ENCODE measurements around the gene CENATAC. TPM values are rescaled to one million over a fixed set of nuclear protein-coding genes. Genes with fewer than 3 reads are reported as not detected.

The CENATAC gene

DNA sequence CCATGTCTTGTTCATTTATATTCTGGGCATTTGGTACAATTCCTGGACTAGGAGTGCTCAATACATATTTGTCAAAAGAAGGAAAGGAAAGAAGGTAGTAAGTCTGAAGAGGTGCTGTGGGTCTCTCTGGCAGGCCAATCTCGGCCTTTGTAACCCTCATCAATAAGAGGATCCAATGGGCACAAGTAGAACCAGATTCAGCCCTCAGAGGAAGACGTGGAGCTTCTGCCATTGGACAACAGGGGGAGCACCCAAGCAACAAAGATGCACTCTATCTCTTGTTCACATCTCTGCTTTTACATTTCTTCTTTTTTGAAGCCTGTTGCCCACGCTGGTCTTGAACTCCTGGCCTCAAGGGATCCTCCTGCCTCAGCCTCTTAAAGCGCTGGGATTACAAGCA is 67.4 kb downstream of the CENATAC start:
- Histone ChIP-seq H2BK15ac (ENCODE audit: low read depth, poor library complexity, severe bottlenecking) (no peak overlapping the region), H2BK5ac (ENCODE audit: low read depth, low read length, poor library complexity, severe bottlenecking) (no peak overlapping the region), H4K91ac (ENCODE audit: low read length) (no peak overlapping the region), H2AK5ac (ENCODE audit: low read length, severe bottlenecking) (no peak overlapping the region), H2AFZ (ENCODE audit: low read depth, low read length) (no peak overlapping the region), H3K18ac (ENCODE audit: low read depth in 1 of 2, low read length in 2 of 2) (no peak overlapping the region), H3K4me3 (ENCODE audit: insufficient read depth in 1 of 2, low read depth in 1 of 2, low read length in 2 of 2) (no peak overlapping the region), H4K8ac (ENCODE audit: low read length) (no peak overlapping the region), H3K79me1 (replicated peaks; ENCODE audit: low read length, poor library complexity, severe bottlenecking) (peaks cover 16% of the 10 kb centered on the region), H3K14ac (ENCODE audit: low read length in 2 of 2) (no peak overlapping the region), H3K27me3 (ENCODE audit: control insufficient read depth in 1 of 2, insufficient read depth in 1 of 2, low read length in 2 of 2) (no peaks in the 10 kb centered on the region), H3K4ac (ENCODE audit: low read depth in 1 of 2, low read length in 2 of 2) (no peak overlapping the region), H3K9me3 (ENCODE audit: control insufficient read depth, low read length) (no peaks in the 10 kb centered on the region), H3K23ac (ENCODE audit: low read length in 2 of 2) (no peak overlapping the region), H3K4me2 (ENCODE audit: low read length, poor library complexity, severe bottlenecking) (no peak overlapping the region), H3K9ac (ENCODE audit: low read length) (no peak overlapping the region), H3K36me3 (ENCODE audit: control insufficient read depth in 1 of 2, insufficient read depth in 2 of 2, low read depth in 1 of 2, low read length in 2 of 2) (peaks cover 3 to 14% of the 10 kb centered on the region in 2 experiments), H3K4me1 (ENCODE audit: control insufficient read depth, insufficient read depth, low read depth, low read length) (peaks cover 3% of the 10 kb centered on the region), H2BK12ac (ENCODE audit: low read length in 2 of 2) (no peak overlapping the region), H2BK120ac (ENCODE audit: low read depth, low read length) (no peak overlapping the region), H3K27ac (ENCODE audit: low read length, poor library complexity, severe bottlenecking) (no peak overlapping the region)
- 58% methylated on average over 4 of the region's 4 CpGs for WGBS
- DNase-seq = peak; percentile 62

Small RNA genes lying within 50 kb of the gene (small RNA-seq; reads per million reads assigned to genes)
- gene AP003392.2 (ENCODE audit: low read depth) = not detected
- not detected for gene RF00017 (ENCODE audit: low read depth)
- not detected for gene RF00019 (ENCODE audit: low read depth)
